GM18870 (cell line): Measurements from ENCODE around the gene NGDN.

ENCODE experiments used
- ATAC-seq: cut with Tn5 transposase; IDR thresholded peaks from one replicate; pipeline ENCODE4 v1.9.1; 2021; ENCODE audit warnings: moderate library complexity; ENCODE audit not compliant: unreplicated experiment

The NGDN gene

DNA sequence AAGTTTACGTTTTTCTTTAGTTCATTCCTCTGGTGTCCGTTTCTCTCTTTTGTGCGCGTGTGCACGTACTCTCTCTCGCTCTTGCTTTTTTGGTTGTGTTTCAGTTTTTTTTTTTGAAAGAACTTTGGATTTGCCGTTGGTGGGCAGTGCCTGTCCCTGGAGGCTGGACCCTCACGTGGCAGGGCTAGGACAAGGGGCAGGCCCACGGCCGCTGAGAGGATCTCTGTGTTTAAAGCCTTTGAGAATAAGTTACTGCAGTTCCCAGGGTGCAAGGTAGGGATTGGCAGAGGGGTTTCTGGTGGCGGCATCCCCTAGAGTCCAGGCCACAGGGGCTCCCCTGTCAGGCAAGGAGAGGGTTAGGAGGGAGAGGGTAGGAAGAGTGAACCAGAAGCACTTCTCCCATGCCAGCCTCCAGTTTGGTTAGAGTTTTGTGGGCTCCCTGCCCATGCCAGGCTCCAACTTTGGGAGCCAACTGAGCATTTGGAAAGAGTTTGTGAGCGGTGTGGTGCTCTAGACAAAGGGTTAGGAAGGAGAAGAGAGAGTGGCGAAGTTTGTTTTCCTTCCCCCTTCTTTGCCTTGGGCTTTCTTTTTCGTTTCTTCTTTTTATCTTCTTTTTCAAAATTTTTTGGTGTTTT, 51.5 kb downstream of the NGDN start:
- no peak for ATAC-seq

DNA sequence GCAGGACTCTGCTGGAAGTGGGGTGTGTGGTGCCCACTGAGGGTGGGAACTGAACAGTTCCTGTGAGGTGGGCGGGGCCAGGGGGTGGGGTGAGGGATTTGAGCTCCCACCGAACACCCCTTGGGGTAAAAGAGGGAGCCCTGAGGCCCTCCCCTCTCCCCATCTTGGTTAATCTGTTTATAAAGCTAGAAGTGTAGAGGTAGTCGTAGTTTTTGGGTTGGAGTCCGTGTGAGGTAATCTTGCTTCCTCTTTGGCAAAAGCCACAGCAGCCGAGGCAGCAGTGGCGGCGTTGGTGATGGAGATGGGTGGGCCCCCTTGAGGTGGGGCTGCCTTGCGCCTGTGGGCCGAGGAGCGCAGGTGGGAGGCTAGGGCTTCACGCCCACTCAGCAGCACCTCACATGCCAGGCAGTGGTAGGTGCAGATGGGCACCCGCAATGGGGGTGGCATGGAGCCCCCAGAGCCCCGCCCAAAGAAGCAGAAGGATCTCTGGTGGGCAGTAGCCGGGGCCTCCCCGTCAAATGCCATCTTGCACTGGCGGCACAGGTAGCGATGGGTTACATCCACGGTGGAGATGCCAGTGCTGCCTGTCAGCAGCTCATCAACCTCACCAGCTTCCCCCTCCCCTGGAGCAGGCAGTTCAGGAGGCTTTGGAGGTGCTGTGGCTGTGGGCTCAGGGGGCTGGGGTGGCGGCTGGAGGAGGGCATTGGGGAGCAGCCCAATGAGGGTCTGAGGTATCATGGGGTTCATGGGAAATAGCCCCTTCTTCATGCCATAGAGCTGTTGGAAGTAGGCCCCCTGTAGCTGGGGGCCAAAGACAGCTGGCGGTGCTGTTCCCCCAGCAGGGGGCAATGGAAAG, 52.5 kb downstream of the NGDN start:
- ATAC-seq = no peak

DNA sequence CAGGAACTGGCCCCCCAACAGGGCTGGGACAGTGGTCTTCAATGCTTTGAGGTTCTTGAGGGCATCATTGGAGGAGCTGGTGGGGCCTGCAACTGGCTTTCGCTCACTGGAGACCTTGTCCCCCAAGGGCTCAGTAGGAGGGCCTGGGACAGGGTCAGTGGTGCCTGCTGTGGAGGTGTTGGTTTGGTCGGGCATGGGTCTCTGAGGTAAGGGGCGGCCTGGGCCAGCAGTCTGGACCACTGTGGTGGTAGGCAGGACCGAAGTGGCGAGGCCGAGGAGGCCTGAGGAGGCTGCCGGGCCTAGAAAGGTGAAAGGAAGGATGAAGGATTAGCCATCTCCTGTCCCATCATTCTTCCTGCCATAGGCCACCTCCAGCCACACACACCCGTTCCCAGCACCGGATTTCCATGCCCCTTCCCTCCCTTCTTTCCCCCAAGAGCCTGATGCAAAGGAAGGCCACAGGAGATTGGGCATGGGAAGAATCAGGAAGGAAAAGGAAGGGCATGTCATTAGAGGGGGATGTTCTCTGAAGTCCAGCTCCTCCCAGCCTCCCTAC, 53.2 kb downstream of the NGDN start:
- ATAC-seq = no peak

DNA sequence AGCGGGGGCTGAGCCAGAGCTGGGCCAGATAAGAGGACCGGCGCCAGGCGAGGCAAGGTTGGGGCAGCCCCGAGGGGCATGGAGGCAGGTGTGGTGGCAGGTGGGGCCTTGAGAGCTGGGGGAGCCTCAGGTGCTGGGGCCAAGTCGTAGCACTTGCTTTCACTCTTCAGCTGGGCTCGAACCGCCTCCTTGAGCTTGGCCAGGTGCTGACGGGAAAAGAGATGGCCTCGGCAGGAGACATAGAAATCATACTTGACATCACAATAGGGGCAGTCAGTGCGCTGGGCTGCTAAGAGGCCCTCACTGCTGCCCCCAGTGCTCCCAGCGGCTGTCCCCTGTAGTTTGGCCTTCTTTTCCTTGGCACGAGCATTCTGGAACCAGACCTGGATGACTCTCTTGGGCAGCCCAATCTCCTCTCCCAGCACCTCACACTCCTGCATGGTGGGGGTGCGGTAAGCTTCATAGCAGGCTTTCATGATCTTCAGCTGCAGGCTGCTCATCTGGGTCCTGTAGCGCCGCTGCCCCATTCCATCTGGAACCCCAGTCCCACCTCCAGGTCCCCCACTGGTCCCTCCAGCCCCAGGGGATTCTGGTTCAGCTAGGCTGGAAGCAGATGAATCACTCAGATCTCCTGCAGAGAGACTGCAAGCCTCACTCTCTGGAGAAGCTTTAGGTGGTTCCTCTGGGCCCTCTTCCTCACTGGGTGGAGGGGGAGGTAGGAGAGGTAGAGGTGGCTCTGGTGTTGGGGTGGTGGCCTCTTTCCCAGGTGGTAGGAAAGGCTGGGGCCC, 53.9 kb downstream of the NGDN start:
- ATAC-seq = no peak

DNA sequence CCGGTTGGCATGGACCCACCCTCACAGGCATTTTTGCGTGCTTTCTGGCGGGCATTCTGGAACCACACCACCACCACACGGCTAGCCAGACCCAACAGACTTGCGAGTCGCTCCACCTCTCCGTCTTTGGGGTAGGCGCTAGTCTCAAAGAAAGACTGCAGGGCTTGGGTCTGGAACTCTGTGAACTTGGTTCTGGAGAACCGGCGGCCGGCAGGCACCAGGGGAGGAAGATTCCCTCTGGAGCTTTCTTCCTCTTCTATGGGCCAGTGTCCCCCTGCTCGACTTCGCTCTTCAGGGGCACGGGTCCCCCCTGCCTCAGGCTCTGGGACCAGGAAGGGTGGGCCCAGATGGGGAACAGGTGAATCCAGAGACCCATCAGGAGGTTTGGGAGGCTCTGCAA, 55.5 kb downstream of the NGDN start:
- no peak for ATAC-seq

DNA sequence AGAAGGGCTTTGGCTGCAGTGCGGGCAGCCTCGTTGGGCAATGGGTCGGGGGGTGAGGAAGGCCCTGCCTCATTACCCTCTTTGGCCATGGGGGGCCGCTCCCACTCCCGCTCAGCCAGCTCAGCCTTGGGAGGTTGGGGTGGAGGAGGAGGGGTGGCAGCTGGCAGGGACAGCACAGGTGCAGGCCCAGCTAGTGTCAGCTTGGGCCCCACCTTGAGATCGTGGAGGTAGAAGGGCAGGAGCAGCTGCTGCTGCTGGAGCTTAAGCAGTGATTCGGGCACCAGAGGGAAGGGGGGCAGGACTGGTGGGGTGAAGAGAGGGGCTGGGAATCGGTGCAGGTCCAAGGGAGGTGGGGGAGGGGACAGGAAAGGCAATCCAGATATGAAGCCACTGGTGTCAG, 56.1 kb downstream of the NGDN start:
- no peak for ATAC-seq
